ENCODE data around the gene RBMS1.

RBMS1 gene

DNA sequence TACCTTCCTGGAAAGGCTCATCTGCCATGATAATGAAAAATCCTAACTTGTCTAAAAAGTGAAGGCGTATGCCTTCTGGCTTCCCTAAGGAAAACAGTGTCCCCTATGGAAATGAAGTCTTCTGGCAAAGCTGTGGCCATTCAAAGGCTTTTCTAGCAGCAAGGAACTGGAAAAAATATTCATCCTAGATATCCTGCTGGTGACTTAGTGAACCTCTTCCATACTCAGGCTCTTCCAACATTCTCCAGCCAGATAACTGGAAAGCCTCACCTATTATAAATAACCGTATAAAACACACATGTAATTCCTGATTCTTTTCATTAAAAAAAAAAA is 84.7 kb downstream of the RBMS1 start:
- DNase-seq (ENCODE audit: low read depth, low spot score) = no peak

- no peak for DNase-seq (ENCODE audit: low read depth, low spot score)
Observed at GRCh38 chr2:160408173-160408958, 85.2 kb downstream of the RBMS1 start.

DNA sequence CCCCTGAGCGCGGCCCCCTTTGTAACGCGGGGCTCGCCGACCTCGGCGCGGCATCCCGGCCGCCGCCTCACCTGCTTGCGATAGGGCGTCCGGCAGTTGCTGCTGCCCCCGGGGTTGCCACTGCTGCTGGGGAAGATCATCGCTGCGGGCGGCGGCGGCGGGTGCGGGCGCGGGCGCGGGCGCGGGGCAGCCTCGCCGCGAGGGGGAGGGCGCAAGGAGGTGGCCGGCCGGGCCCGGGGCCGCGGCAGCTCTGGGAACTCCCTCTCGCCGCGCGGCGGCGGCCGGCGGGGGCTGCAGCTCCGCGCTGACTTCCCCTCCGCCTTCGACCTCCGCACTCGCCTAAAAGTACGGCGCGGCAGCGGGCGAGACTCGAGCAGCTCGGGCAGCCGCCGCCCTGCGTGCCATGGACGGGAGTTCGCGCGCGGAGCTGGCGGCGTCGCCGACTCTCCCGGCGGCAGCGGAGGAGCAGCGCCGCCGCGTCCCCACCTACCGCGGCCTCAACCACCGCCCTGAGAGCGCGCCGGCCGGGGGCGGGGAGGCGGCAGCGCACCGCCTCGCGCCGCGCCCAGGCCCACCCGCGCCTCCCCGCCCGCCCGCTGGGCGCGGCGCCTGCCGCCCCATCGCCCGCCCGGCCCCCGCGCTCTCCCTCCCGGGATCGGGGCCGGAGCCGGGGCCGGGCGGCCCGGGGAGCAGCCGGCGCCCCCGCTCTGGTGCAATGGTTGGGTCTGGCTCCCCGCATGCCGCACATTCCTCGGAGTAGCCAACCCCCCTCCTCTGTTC is 86.0 kb downstream of the RBMS1 start:
- DNase-seq (ENCODE audit: low read depth, low spot score) = peak; percentile 21

GRCh38 chr2:160406591-160407392 is 86.8 kb downstream of the RBMS1 start:
- DNase-seq (ENCODE audit: low read depth, low spot score) = peak; percentile 48

GRCh38 chr2:160405077-160405867 is 88.3 kb downstream of the RBMS1 start:
- no peak for DNase-seq (ENCODE audit: low read depth, low spot score)

GRCh38 chr2:160402997-160403979 is 90.3 kb downstream of the RBMS1 start:
- no peak for DNase-seq (ENCODE audit: low read depth, low spot score)

GRCh38 chr2:160402501-160402900 is 91.1 kb downstream of the RBMS1 start:
- DNase-seq (ENCODE audit: low read depth, low spot score) = no peak

DNA sequence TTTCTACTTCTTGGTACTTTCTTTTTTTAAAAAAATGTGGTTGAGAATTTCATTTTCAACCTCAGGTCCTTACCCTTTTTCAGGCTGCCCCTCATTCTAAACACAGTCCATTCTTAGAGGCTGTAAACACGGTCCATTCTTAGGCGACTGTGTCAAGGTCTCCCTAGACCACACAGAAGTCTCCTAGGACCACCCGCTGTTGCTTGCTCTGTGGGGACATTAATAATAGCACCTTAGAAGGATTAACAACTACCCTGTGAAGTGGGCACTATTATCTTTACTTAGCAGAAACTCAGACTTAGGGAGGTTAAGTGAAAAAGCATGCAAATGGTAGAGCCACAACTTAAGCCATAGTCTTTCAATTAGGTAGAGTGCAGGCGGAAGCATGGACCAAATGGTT is 91.7 kb downstream of the RBMS1 start:
- no peak for DNase-seq (ENCODE audit: low read depth, low spot score)

DNA sequence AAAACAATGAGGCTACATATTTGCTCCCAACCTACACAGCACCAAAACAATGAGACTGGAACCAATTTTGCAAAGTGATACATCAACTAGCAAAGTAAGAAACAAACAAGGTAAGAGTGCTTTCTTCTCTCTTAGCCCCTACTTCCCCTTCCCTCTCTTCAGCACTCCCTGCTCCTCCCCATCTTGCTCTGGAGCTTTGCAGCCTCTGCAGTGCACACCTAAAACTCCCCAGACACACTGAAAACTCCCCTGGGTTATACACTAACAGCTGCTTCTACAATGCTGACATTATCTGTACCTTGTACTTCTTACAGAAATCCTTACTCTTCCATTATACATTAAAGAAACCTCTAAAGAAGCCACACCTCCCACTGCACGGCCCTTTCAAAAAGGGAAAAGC is 93.7 kb downstream of the RBMS1 start:
- no peak for DNase-seq (ENCODE audit: low read depth, low spot score)

DNA sequence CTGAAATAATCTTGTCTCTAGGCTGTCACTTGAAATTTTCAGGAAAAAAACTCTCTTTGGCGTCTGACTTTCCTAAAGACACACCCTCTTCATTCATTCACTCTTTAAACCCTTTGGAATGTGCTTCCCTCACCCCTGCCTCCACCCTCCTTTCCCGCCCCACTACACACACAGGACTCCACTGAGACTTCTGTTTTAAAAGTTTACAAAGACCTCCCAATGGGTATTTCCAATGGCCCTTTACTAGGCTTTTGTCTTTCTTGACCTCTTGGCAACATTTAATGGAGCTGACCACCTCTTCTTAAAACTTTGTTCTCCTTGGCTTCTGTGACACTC is 96.1 kb downstream of the RBMS1 start:
- DNase-seq (ENCODE audit: low read depth, low spot score) = no peak

DNA sequence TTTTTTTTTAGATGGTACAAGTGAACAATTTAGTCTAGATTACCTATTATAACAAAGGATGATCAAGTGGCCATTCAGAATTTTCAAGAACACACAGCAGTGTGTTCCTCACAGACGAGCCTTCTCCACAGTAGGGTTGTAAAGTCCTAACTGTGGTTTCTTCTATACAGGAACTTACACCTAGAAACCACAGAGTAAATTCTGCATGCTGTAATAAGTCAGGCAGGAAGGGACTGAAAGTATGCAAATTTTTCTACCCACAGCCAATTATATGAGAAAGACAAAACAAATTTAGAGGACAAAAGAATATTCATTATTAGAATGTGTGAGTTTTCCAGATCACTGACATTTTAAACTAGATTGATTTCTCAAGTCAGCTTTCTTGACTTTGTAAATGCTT is 99.5 kb downstream of the RBMS1 start:
- no peak for DNase-seq (ENCODE audit: low read depth, low spot score)

GRCh38 chr2:160392201-160392600 is 101.4 kb downstream of the RBMS1 start:
- DNase-seq (ENCODE audit: low read depth, low spot score) = no peak

DNA sequence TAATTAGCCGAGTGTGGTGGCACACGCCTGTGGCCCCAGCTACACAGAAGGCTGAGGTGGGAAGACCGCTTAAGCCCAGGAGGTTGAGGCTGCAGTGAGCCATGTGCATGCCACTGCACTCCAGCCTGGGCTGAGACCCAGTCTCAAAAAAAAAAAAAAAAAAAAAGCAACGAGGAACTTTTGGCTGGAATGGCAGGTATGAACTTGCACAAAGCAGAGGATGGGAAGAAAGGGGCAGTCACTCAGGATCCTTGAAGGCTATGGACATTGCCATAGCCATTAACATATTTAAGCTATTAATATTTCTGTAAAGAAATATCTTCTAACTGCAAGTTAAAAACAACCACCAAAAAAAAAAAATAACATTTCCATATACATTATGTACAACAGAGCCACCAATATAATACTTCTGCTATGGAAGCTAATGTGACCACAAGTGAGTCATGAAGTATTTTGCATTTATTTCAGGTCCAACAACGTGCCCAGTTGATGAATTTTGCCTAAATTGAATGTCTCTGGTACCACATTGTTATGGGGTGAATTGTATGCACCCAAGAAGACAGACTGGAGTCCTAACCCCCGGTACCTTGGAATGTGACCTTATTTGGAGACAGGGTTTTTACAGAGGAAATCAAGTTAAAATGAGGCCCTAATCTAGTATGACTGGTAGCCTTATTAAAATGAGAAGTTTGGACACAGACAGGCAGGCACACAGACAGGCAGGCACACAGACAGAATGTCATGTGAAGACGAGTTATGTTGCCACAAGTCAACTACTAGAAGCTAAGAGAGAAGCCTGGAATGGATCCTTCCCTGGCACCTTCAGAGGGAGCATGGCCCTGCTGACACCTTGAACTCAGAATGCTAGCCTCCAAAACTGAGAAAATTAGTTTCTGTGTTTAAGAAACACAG is 102.8 kb downstream of the RBMS1 start:
- DNase-seq (ENCODE audit: low read depth, low spot score) = no peak

- no peak for DNase-seq (ENCODE audit: low read depth, low spot score)
Observed at GRCh38 chr2:160389875-160390274, 103.7 kb downstream of the RBMS1 start.

- no peak for DNase-seq (ENCODE audit: low read depth, low spot score)
Observed at GRCh38 chr2:160388464-160389263, 104.9 kb downstream of the RBMS1 start.

DNA sequence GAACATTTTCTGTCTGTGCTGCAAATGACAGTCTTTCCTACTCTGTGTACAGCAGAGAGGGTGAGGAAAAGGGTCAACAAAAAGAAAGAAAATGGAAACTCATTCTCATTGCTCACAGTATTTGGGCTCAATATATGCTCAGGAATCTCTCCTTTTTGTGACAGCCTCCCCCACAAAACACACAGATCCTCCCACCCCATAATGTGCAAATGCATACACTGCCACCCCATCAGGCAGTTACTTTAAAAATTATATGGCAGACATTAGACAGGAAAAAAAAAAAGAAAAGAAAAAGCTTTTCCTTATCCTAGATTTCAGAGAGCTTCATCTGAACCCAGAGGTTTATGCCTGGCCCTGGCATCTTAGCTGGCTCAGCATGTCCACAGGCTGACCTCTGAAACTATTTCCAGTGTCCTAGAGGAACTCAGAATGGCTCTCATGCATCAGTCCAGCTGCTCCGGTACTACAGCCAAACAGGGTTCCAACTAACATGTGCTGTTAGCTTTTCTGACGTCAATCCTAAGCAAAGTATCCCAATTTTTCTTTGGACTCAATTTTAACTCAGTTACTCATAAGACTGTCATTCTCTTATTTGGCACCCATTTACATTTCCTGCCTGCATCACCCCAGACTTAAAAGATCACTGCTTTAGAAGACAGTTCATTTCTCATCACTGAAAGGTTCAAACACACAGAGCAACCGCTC is 105.9 kb downstream of the RBMS1 start:
- no peak for DNase-seq (ENCODE audit: low read depth, low spot score)

DNA sequence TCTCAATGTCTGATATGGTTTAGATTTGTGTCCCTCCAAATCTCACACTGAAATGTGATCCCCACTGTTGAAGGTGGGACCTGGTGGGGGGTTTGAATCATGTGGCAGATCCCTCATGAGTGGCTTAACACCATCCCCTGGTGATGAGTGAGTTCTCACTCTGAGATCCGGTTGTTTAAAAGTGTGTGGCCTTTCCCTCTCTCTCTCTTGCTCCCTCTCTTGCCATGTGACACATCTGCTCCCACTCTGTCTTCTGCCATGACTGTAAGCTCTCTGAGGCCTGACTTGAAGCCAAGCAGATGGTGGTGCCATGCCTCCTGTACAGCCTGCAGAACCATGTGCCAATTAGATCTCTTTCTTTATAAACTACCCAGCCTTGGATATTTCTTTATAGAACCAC is 108.8 kb downstream of the RBMS1 start:
- DNase-seq (ENCODE audit: low read depth, low spot score) = no peak

DNA sequence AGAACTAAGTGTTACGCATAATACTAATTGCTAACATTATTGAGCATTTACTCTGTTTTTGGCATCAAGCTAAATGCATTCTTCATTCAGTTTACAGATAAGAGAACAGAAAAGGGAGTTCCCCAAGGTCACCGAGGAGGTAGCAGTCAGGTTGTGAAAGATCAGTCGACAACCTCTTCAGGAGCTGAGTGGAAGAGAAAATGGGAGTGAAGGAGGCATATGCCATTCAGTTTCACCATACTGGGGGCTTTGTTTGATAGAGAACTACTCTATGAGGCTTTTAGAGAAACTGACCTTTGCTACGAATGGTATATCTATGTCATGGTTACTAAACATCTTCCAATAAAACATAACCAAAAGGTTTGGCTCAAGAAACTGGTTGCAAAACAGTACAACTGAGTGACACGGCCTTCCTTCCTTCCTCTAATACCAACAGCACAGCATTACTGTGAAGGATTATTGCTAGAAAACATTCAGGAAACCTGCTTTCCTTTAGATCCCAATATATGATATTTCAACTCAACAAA is 112.1 kb downstream of the RBMS1 start:
- no peak for DNase-seq (ENCODE audit: low read depth, low spot score)
